ENCODE data around the gene WNK2.
"Not testable (repeated sequence)": the region's sequence is repeated elsewhere in the genome, so short reads cannot be mapped to it uniquely, and the experiment has no call there.

Gene WNK2

GRCh38 chr9:93237540-93237939, 53.6 kb downstream of the WNK2 start:
- DNase-seq (ENCODE audit: low read depth) = no peak

GRCh38 chr9:93238953-93239925, 55.3 kb downstream of the WNK2 start:
- no peak for DNase-seq (ENCODE audit: low read depth)

- no peak for DNase-seq (ENCODE audit: low read depth)
Measured at GRCh38 chr9:93240891-93241334, 57.0 kb downstream of the WNK2 start.

- no peak for DNase-seq (ENCODE audit: low read depth)
Measured at GRCh38 chr9:93243112-93243511, 59.2 kb downstream of the WNK2 start.

- DNase-seq (ENCODE audit: low read depth) = no peak
Measured at GRCh38 chr9:93244101-93244500, 60.2 kb downstream of the WNK2 start.

- no peak for DNase-seq (ENCODE audit: low read depth)
Measured at GRCh38 chr9:93244510-93245436, 60.8 kb downstream of the WNK2 start.

- DNase-seq (ENCODE audit: low read depth) = no peak
Measured at GRCh38 chr9:93245437-93245970, 61.6 kb downstream of the WNK2 start.

- DNase-seq (ENCODE audit: low read depth) = no peak
Measured at GRCh38 chr9:93246111-93246510, 62.2 kb downstream of the WNK2 start.

- DNase-seq (ENCODE audit: low read depth) = no peak
Measured at GRCh38 chr9:93246526-93246925, 62.6 kb downstream of the WNK2 start.

GRCh38 chr9:93247099-93247865, 63.3 kb downstream of the WNK2 start:
- DNase-seq (ENCODE audit: low read depth) = no peak

GRCh38 chr9:93247892-93248291, 64.0 kb downstream of the WNK2 start:
- no peak for DNase-seq (ENCODE audit: low read depth)

- no peak for DNase-seq (ENCODE audit: low read depth)
Measured at GRCh38 chr9:93248386-93249040, 64.6 kb downstream of the WNK2 start.

GRCh38 chr9:93250185-93250584, 66.2 kb downstream of the WNK2 start:
- no peak for DNase-seq (ENCODE audit: low read depth)

- DNase-seq (ENCODE audit: low read depth) = not testable (repeated sequence)
Measured at GRCh38 chr9:93251309-93251708, 67.4 kb downstream of the WNK2 start.

- no peak for DNase-seq (ENCODE audit: low read depth)
Measured at GRCh38 chr9:93252116-93252780, 68.3 kb downstream of the WNK2 start.

- DNase-seq (ENCODE audit: low read depth) = no peak
Measured at GRCh38 chr9:93252781-93253530, 69.0 kb downstream of the WNK2 start.

GRCh38 chr9:93253633-93254032, 69.7 kb downstream of the WNK2 start:
- no peak for DNase-seq (ENCODE audit: low read depth)

- DNase-seq (ENCODE audit: low read depth) = no peak
Measured at GRCh38 chr9:93254061-93254481, 70.1 kb downstream of the WNK2 start.

- DNase-seq (ENCODE audit: low read depth) = no peak
Measured at GRCh38 chr9:93254806-93255493, 71.0 kb downstream of the WNK2 start.

All from fibroblast of gingiva (primary cell).